Measurements from ENCODE around the gene ELK4. TPM values are rescaled to one million over a fixed set of nuclear protein-coding genes. Genes with fewer than 3 reads are reported as not detected.

ELK4 gene
- total and polyA plus RNA-seq, 2 of the 13 experiments (the other 11 are each of a cell fraction or from before 2014, with no cell fraction given): 8.3 to 13.1 TPM

DNA sequence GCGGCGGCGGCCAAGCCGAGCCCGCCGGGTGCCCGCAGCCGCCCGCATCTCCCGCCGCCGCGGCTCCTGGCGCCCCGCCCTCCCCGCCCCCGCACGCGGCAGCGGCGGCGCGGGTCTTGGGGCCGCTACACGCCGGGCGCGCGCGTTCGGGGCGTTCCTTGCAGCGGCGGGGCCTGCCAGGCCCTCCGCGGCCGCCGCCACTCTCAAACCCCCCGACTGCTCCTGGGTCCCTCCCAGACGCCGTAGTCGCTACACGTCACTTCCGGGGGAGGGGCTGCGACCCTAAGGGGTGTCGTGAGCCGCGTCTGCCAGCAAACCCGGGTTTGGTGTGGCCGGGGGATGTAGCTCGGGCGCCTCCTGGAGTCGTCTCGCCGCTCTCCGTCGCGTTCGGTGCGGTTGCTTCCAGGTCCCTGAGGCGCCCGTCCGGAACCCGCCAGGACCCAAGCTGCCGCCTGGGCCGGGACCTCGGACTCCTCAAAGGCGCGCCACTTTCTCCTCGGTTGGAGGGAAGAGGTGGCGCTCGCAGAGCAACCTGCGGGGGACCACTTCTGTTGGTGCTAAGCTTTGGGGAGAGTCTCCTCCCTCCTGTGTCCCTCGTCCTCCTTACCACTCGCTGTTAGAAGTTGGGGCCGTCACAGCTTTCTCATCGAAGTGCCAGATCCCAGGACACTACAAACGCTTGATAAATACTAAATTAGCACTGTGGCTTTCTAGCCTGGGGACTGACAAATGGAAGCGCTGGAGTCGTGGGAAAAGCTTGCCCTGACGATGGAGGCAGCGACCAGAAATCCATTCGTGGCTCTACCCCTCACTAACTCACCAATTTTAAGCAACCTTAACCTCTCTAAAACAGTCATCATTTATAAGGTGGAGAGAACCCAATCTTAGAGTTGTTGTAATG is at the start of gene ELK4 (continued):
- TF ChIP-seq LRRFIP1 (CRISPR knock-in tag; conservative IDR thresholded peaks at IDR 0.05) (no peak), ZBTB37 (CRISPR knock-in tag; IDR thresholded peaks at IDR 0.05) (no peak), ARNT2 (CRISPR knock-in tag; IDR thresholded peaks at IDR 0.05; ENCODE audit: low read depth) (peak; percentile 66), XRCC5 (optimal IDR thresholded peaks at IDR 0.05; ENCODE audit: low read length) (peak; percentile 69), ELF1 (CRISPR knock-in tag; IDR thresholded peaks at IDR 0.05) (peak; percentile 61), NCOA5 (CRISPR knock-in tag; IDR thresholded peaks at IDR 0.05) (no peak), RFX3 (CRISPR knock-in tag; IDR thresholded peaks at IDR 0.05) (no peak), ZNF160 (CRISPR knock-in tag; IDR thresholded peaks at IDR 0.05) (no peak), ZNF333 (CRISPR knock-in tag; IDR thresholded peaks at IDR 0.05; ENCODE audit: borderline replicate concordance) (no peak), ZNF232 (CRISPR knock-in tag; IDR thresholded peaks at IDR 0.05; ENCODE audit: borderline replicate concordance) (peak; percentile 89; the same call in 1 of the 2 replicates), ZFY (CRISPR knock-in tag; IDR thresholded peaks at IDR 0.05) (peak; percentile 92), SMAD9 (CRISPR knock-in tag; IDR thresholded peaks at IDR 0.05) (0 out of 2 replicates have a peak, but pooled peaks have one; percentile 82), TBX3 (IDR thresholded peaks at IDR 0.05; ENCODE audit: borderline replicate concordance) (no peak; the same call in 1 of the 2 replicates), ZNF343 (CRISPR knock-in tag; IDR thresholded peaks at IDR 0.05) (no peak; the same call in 1 of the 2 replicates), KMT2B (CRISPR knock-in tag; IDR thresholded peaks at IDR 0.05) (peak; percentile 92), MEF2D (CRISPR knock-in tag; IDR thresholded peaks at IDR 0.05) (peak; percentile 74; the same call in 1 of the 2 replicates), ZNF691 (CRISPR knock-in tag; IDR thresholded peaks at IDR 0.05; ENCODE audit: borderline replicate concordance, low read depth) (peak; percentile 90; the same call in 1 of the 2 replicates), ZNF354B (CRISPR knock-in tag; IDR thresholded peaks at IDR 0.05) (no peak), GATA4 (IDR thresholded peaks at IDR 0.05; ENCODE audit: borderline replicate concordance, low read depth) (no peak)
- TF ChIP-seq, protein P1, sequence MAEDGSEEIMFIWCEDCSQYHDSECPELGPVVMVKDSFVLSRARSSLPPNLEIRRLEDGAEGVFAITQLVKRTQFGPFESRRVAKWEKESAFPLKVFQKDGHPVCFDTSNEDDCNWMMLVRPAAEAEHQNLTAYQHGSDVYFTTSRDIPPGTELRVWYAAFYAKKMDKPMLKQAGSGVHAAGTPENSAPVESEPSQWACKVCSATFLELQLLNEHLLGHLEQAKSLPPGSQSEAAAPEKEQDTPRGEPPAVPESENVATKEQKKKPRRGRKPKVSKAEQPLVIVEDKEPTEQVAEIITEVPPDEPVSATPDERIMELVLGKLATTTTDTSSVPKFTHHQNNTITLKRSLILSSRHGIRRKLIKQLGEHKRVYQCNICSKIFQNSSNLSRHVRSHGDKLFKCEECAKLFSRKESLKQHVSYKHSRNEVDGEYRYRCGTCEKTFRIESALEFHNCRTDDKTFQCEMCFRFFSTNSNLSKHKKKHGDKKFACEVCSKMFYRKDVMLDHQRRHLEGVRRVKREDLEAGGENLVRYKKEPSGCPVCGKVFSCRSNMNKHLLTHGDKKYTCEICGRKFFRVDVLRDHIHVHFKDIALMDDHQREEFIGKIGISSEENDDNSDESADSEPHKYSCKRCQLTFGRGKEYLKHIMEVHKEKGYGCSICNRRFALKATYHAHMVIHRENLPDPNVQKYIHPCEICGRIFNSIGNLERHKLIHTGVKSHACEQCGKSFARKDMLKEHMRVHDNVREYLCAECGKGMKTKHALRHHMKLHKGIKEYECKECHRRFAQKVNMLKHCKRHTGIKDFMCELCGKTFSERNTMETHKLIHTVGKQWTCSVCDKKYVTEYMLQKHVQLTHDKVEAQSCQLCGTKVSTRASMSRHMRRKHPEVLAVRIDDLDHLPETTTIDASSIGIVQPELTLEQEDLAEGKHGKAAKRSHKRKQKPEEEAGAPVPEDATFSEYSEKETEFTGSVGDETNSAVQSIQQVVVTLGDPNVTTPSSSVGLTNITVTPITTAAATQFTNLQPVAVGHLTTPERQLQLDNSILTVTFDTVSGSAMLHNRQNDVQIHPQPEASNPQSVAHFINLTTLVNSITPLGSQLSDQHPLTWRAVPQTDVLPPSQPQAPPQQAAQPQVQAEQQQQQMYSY (CRISPR knock-in tag; IDR thresholded peaks at IDR 0.05): peak; percentile 80
